Effector memory CD4-positive, alpha-beta T cell (primary cell): ENCODE results near the gene NSUN2.

ENCODE experiments used
- DNase-seq, 3 donors: peaks; one replicate each; pipeline ENCODE4 v3.0.0-alpha.2; 2020
- H3K27ac ChIP-seq: 2 replicates; pipeline ENCODE4 v1.7.0; 2013; ENCODE audit warnings: mild to moderate bottlenecking, low read length, moderate library complexity; ENCODE audit not compliant: insufficient read depth, poor library complexity, severe bottlenecking
- H3K27me3 ChIP-seq: replicated peaks from 2 replicates; pipeline ENCODE4 v1.7.0; 2013; ENCODE audit warnings: mild to moderate bottlenecking, low read length; ENCODE audit not compliant: insufficient read depth, control insufficient read depth, poor library complexity, severe bottlenecking
- H3K36me3 ChIP-seq: 2 replicates; pipeline ENCODE4 v1.7.0; 2013; ENCODE audit warnings: mild to moderate bottlenecking, low read length, moderate library complexity; ENCODE audit not compliant: control insufficient read depth, insufficient read depth
- H3K4me1 ChIP-seq: 2 replicates; pipeline ENCODE4 v1.7.0; 2013; ENCODE audit warnings: low read length, mild to moderate bottlenecking; ENCODE audit not compliant: control insufficient read depth, insufficient read depth, poor library complexity, severe bottlenecking
- H3K4me3 ChIP-seq: 2 replicates; pipeline ENCODE4 v1.7.0; 2013; ENCODE audit warnings: low read length, low read depth, mild to moderate bottlenecking; ENCODE audit not compliant: insufficient read depth, poor library complexity, severe bottlenecking
- H3K9me3 ChIP-seq: 2 replicates; pipeline ENCODE4 v1.7.0; 2013; ENCODE audit warnings: mild to moderate bottlenecking, low read length, moderate library complexity; ENCODE audit not compliant: control insufficient read depth

Gene NSUN2

GRCh38 chr5:6598351-6598900, 34.4 kb downstream of the NSUN2 start:
- Histone ChIP-seq H3K36me3 (peaks cover 56% of the 10 kb centered on the region), H3K4me1 (no peaks in the 10 kb centered on the region), H3K27me3 (no peaks in the 10 kb centered on the region), H3K27ac (no peak overlapping the region), H3K4me3 (no peak overlapping the region), H3K9me3 (no peaks in the 10 kb centered on the region)
- DNase-seq = no peak

- H3K27ac ChIP-seq = no peak overlapping the region
- H3K36me3 ChIP-seq = peaks cover 50% of the 10 kb centered on the region
- no peak overlapping the region for H3K4me3 ChIP-seq
- no peaks in the 10 kb centered on the region for H3K4me1 ChIP-seq
- no peaks in the 10 kb centered on the region for H3K9me3 ChIP-seq
- H3K27me3 ChIP-seq = no peaks in the 10 kb centered on the region
- DNase-seq = no peak
Measured at GRCh38 chr5:6597557-6597956, 35.3 kb downstream of the NSUN2 start.

GRCh38 chr5:6596388-6596787, 36.5 kb downstream of the NSUN2 start:
- Histone ChIP-seq H3K4me3 (no peak overlapping the region), H3K36me3 (peaks cover 39% of the 10 kb centered on the region), H3K9me3 (no peaks in the 10 kb centered on the region), H3K27me3 (no peaks in the 10 kb centered on the region), H3K4me1 (no peaks in the 10 kb centered on the region), H3K27ac (no peak overlapping the region)
- no peak for DNase-seq

- Histone ChIP-seq H3K9me3 (no peaks in the 10 kb centered on the region), H3K4me1 (no peaks in the 10 kb centered on the region), H3K27me3 (no peaks in the 10 kb centered on the region), H3K27ac (no peak overlapping the region), H3K4me3 (no peak overlapping the region), H3K36me3 (peaks cover 29% of the 10 kb centered on the region)
- DNase-seq = no peak
Measured at GRCh38 chr5:6595405-6595804, 37.4 kb downstream of the NSUN2 start.

GRCh38 chr5:6594066-6594465, 38.8 kb downstream of the NSUN2 start:
- no peak overlapping the region for H3K27ac ChIP-seq
- H3K36me3 ChIP-seq = peaks cover 16% of the 10 kb centered on the region
- no peaks in the 10 kb centered on the region for H3K4me1 ChIP-seq
- H3K4me3 ChIP-seq = no peak overlapping the region
- DNase-seq = no peak
- no peaks in the 10 kb centered on the region for H3K27me3 ChIP-seq
- no peaks in the 10 kb centered on the region for H3K9me3 ChIP-seq

- no peak for DNase-seq
- no peak overlapping the region for H3K27ac ChIP-seq
- no peak overlapping the region for H3K4me3 ChIP-seq
Measured at GRCh38 chr5:6593148-6594016, 39.5 kb downstream of the NSUN2 start.

GRCh38 chr5:6592601-6593000, 40.2 kb downstream of the NSUN2 start:
- Histone ChIP-seq H3K4me1 (no peaks in the 10 kb centered on the region), H3K4me3 (no peak overlapping the region), H3K27me3 (no peaks in the 10 kb centered on the region), H3K9me3 (no peaks in the 10 kb centered on the region), H3K27ac (no peak overlapping the region), H3K36me3 (peaks cover 5% of the 10 kb centered on the region)
- DNase-seq = no peak

More at GRCh38 chr5:6593148-6594016, 39.5 kb downstream of the NSUN2 start:
- Histone ChIP-seq H3K9me3 (no peaks in the 10 kb centered on the region), H3K36me3 (peaks cover 10% of the 10 kb centered on the region), H3K4me1 (no peaks in the 10 kb centered on the region), H3K27me3 (no peaks in the 10 kb centered on the region)

GRCh38 chr5:6591671-6592288, 41.1 kb downstream of the NSUN2 start:
- no peaks in the 10 kb centered on the region for H3K36me3 ChIP-seq
- no peak overlapping the region for H3K4me3 ChIP-seq
- DNase-seq = no peak
- H3K9me3 ChIP-seq = no peaks in the 10 kb centered on the region
- no peak overlapping the region for H3K27ac ChIP-seq
- H3K4me1 ChIP-seq = no peaks in the 10 kb centered on the region
- no peaks in the 10 kb centered on the region for H3K27me3 ChIP-seq

GRCh38 chr5:6590581-6590980, 42.3 kb downstream of the NSUN2 start:
- Histone ChIP-seq H3K27me3 (no peaks in the 10 kb centered on the region), H3K4me3 (no peak overlapping the region), H3K27ac (no peak overlapping the region), H3K4me1 (no peaks in the 10 kb centered on the region), H3K9me3 (no peaks in the 10 kb centered on the region), H3K36me3 (no peaks in the 10 kb centered on the region)
- no peak for DNase-seq

GRCh38 chr5:6587171-6587570, 45.7 kb downstream of the NSUN2 start:
- H3K4me1 ChIP-seq = peaks cover 2% of the 10 kb centered on the region
- H3K9me3 ChIP-seq = no peaks in the 10 kb centered on the region

More at GRCh38 chr5:6587171-6587570, 45.7 kb downstream of the NSUN2 start:
- H3K4me3 ChIP-seq = no peak overlapping the region
- H3K27ac ChIP-seq = no peak overlapping the region
- DNase-seq = no peak
- no peaks in the 10 kb centered on the region for H3K36me3 ChIP-seq
- peaks cover 13% of the 10 kb centered on the region for H3K27me3 ChIP-seq
